ACC112 (cell line): Measurements from ENCODE around the gene SRGN.

Experiments used
- H2AFZ ChIP-seq: fragments of 200-600 bp; sonication (generic); one replicate; pipeline ENCODE4 v1.6.0; 2017; ENCODE audit warnings: antibody characterized with exemption, low read length; ENCODE audit not compliant: unreplicated experiment
- H3K27ac ChIP-seq: fragments of 200-600 bp; sonication (generic); 2 replicates; pipeline ENCODE4 v1.5.1; 2014; ENCODE audit warnings: low read depth, mild to moderate bottlenecking, antibody characterized with exemption, low read length, moderate library complexity
- H3K27me3 ChIP-seq: fragments of 200-600 bp; sonication (generic); 2 replicates; pipeline ENCODE4 v1.6.1; 2014; ENCODE audit warnings: mild to moderate bottlenecking, antibody characterized with exemption, low read length, moderate library complexity, mixed read lengths; ENCODE audit not compliant: insufficient read depth
- H3K36me3 ChIP-seq: fragments of 200-600 bp; sonication (generic); 2 replicates; pipeline ENCODE4 v1.6.1; 2016; ENCODE audit warnings: mild to moderate bottlenecking, antibody characterized with exemption, low read length, moderate library complexity, mixed read lengths; ENCODE audit not compliant: insufficient read depth
- H3K4me1 ChIP-seq: fragments of 200-600 bp; sonication (generic); one replicate; pipeline ENCODE4 v1.6.1; 2016; ENCODE audit warnings: low read length, mixed read lengths; ENCODE audit not compliant: insufficient read depth, unreplicated experiment, control insufficient read depth
- H3K4me3 ChIP-seq: fragments of 200-600 bp; sonication (generic); 2 replicates; pipeline ENCODE4 v1.5.1; 2014; ENCODE audit warnings: mild to moderate bottlenecking, low read depth, low read length
- H3K79me2 ChIP-seq: fragments of 200-600 bp; sonication (generic); one replicate; pipeline ENCODE4 v1.6.0; 2016; ENCODE audit warnings: low read length; ENCODE audit not compliant: control insufficient read depth, unreplicated experiment, insufficient read depth

The SRGN gene

DNA sequence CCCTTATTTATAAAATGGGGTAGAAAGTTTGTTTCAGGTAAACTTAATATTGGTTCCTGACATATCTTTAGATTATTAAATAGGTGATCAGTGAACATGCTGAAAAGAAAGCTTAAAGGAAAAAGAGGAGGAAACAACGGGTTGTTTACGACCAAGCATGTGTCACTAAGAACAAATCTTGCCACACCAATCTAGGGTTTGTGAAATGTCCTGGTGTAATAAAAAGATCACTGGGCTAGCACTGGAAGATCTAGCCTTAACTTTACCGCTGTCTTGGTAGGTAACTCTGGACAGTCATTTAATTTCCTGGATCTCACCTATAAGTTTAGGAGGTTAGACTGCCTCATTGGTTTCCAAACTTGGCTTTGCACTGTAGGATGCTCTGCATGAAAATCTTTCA is 55.1 kb downstream of the SRGN start:
- Histone ChIP-seq H3K27ac (no peak overlapping the region), H3K36me3 (no peaks in the 10 kb centered on the region), H3K4me3 (no peak overlapping the region), H3K27me3 (no peaks in the 10 kb centered on the region), H3K4me1 (no peaks in the 10 kb centered on the region), H3K79me2 (peaks cover 70% of the 10 kb centered on the region), H2AFZ (no peak overlapping the region)

DNA sequence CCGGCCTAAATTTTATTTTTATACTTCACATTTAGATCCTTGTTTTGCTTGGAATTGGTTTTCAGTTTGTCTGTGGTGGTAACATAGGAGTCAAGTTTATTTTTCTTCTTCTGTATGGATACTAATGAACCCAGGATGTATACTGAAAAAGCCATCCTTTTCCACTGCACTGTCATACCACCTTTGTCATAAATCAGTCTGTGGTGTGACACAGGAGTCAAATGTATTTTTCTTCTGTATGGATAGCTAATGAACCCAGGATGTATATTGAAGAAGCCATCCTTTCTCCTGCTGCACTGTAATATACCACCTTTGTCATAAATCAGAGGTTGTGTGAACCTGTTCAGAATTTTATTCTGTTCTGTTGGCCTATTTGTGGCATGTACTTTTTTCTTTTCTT is 57.4 kb downstream of the SRGN start:
- no peak overlapping the region for H3K4me3 ChIP-seq
- H3K4me1 ChIP-seq, result no peaks in the 10 kb centered on the region
- no peaks in the 10 kb centered on the region for H3K27me3 ChIP-seq
- H3K27ac ChIP-seq, result no peak overlapping the region
- peaks cover 74% of the 10 kb centered on the region for H3K79me2 ChIP-seq
- H3K36me3 ChIP-seq, result no peaks in the 10 kb centered on the region
- H2AFZ ChIP-seq, result no peak overlapping the region

DNA sequence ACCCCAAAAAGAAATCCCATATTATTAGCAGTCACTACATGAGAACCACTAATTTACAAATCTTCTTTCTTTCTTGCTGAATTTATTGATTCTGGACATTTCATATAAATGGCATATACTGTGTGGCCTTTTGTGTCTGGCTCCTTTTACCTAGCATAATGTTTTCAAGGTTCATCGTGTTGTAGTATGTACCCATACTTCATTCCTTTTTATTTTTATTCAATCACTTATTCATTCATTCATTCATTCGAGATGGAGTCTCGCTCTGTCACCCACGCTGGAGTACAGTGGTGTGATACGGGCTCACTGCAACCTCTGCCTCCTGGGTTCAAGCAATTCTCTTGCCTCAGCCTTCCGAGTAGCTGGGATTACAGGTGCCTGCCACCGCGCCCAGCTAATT is 58.0 kb downstream of the SRGN start:
- no peaks in the 10 kb centered on the region for H3K36me3 ChIP-seq
- H3K27ac ChIP-seq, result no peak overlapping the region
- no peak overlapping the region for H2AFZ ChIP-seq
- H3K4me3 ChIP-seq, result no peak overlapping the region
- H3K27me3 ChIP-seq, result no peaks in the 10 kb centered on the region
- no peaks in the 10 kb centered on the region for H3K4me1 ChIP-seq
- H3K79me2 ChIP-seq, result peaks cover 74% of the 10 kb centered on the region

DNA sequence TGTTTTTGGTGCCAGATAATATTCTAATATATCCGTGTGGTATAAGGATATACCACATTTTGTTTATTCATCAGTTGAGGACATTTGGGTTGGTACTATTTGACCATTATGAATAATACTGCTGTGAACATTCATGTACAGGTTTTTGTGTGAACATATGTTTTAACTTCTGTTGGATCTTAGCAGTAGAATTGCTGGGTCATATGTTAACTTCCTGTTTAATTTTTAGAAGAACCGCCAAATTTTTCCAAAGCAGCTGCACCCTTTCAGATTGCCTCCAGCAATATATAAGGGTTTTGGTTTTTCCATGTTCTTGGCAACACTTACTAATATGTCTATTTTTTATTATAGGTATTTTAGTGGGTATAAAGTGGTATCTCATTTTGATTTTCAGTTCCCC is 58.9 kb downstream of the SRGN start:
- no peaks in the 10 kb centered on the region for H3K4me1 ChIP-seq
- no peak overlapping the region for H3K27ac ChIP-seq
- no peaks in the 10 kb centered on the region for H3K27me3 ChIP-seq
- H3K79me2 ChIP-seq, result peaks cover 72% of the 10 kb centered on the region
- no peak overlapping the region for H2AFZ ChIP-seq
- H3K4me3 ChIP-seq, result no peak overlapping the region
- H3K36me3 ChIP-seq, result no peaks in the 10 kb centered on the region

DNA sequence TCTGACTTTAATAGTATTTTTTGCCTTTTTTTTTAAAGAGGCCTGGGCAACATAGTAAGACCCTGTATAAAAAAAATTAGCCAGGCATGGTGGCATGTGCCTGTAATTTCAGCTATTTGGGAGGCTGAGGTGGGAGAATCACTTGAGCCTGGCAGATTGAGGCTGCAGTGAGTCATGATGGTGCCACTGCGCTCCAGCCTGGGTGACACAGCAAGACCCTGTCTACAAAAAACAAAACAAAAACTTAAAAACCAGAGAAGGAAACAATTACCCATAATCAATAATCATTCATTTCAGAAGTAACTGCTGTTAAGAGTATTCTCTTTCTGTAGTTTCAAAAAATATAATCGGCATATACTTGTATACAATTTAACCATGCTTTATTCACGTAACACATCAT is 64.1 kb downstream of the SRGN start:
- H3K27me3 ChIP-seq, result no peaks in the 10 kb centered on the region
- no peaks in the 10 kb centered on the region for H3K4me1 ChIP-seq
- no peak overlapping the region for H2AFZ ChIP-seq
- no peak overlapping the region for H3K27ac ChIP-seq
- H3K4me3 ChIP-seq, result no peak overlapping the region
- H3K79me2 ChIP-seq, result peaks cover 41% of the 10 kb centered on the region
- 0 out of 2 replicates have a peak, but pooled peaks cover 3% of the 10 kb centered on the region for H3K36me3 ChIP-seq

DNA sequence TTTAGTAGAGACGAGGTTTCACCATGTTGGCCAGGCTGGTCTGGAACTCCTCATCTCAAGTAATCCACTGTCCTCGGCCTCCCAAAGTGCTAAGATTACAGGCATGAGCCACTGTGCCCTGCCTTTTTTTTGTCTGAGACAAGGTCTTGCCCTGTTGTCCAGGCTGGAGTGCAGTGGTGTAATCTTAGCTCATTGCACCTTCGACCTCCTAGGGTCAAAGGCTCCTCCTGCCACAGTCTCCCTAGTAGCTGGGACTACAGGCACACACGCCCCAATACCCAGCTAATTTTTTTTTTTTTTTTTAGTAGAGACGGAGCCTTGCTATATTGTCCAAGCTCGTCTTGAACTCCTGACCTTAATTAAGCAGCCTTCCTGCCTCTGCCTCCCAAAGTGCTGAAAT is 65.3 kb downstream of the SRGN start:
- H3K79me2 ChIP-seq, result peaks cover 40% of the 10 kb centered on the region
- H2AFZ ChIP-seq, result no peak overlapping the region
- H3K4me1 ChIP-seq, result no peaks in the 10 kb centered on the region
- no peak overlapping the region for H3K4me3 ChIP-seq
- peaks cover 11% of the 10 kb centered on the region; the same call in 1 of the 2 replicates for H3K36me3 ChIP-seq
- H3K27me3 ChIP-seq, result no peaks in the 10 kb centered on the region
- H3K27ac ChIP-seq, result no peak overlapping the region
